CD4-positive, alpha-beta T cell treated with Interleukin-15 for 1 hour (primary cell): ENCODE measurements around the gene PBX1.
"Not testable (repeated sequence)": the region's sequence is repeated elsewhere in the genome, so short reads cannot be mapped to it uniquely, and the experiment has no call there.

Source experiments
- DNase-seq: peaks from one replicate; pipeline ENCODE4 v3.0.0-alpha.2; 2020

PBX1 gene

DNA sequence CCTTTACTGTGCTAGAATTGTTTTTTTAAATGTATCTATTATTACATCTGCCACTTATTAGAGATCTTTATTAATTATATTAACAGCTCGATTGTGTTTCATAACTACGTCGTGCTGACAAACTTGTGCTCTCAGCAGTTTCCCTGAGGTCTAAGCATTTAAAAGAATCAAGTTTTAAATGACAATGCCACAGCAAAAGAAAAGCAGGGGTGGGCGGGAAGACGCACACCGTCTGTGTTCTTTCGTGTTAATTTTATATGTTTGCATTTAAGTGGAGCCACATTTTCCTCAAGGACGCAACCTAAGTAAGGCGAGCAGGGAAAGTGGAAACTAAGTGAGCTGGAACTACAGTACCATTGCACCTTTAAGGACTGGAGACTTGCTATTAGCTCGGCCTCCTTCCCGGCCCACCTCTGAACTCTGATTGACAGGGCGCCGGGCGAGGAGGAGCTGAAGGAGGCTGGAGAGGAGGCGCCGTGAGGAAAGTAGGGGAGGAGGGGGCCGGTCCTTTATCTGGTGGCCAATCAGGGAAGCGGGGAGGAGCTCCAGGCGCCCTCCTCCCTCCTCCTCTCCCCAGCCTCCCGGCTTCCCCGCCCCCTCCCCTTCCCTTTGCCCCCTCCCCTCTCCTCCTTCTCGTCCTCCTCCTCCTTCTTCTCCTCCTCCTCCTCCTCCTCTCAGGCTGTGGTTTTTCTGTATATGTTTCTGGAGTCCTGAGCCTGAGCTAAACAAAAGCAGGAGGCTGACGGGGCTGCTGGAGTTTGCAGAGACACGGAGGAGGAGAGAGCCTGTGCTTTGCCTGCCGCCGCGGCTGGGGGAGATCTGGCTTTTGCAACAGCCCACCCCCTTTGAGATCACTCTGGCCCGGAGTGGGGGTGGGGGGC lies at the start of gene PBX1:
Gene PBX1, plus strand, starts transcription at position 724 of the 881 bp plus-strand sequence.
- peak; percentile 78 for DNase-seq

- no peak for DNase-seq
Observed at GRCh38 chr1:164510435-164510834, 48.5 kb upstream of the PBX1 start.

DNA sequence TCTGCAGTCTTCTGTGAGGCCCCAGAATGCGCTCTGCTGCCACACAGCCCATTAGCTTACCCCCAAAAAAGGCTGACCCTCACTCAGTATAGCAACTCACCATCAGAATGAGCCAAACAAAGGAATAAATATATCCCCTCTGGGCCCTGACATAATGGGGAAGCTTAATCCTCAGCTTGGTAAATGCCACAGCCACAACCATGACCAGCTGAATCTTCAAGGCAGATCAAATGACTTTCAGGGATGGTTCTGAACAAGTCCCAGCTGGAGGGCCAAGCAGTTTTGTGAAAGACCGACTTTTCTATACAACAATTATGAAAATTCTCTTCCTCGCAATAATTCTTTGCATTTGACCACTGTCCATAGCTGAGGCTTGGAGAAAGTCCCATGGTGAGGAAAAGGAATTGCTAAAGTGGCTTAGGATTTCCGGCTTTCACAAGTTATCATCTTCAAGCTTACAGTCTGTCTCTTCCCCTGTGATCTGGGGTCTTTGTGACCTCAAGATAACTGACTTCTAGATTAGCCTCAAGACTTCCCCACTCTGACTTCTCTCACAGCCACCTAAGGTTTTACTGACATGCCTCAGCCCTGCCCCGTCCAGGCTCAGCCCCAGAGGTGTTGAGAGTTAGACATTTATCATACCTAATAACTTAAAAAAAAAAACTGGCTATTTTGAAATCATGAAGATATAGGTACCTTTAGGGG lies 47.8 kb upstream of the PBX1 start:
- no peak for DNase-seq

GRCh38 chr1:164515231-164515630 lies 43.8 kb upstream of the PBX1 start:
- no peak for DNase-seq

DNA sequence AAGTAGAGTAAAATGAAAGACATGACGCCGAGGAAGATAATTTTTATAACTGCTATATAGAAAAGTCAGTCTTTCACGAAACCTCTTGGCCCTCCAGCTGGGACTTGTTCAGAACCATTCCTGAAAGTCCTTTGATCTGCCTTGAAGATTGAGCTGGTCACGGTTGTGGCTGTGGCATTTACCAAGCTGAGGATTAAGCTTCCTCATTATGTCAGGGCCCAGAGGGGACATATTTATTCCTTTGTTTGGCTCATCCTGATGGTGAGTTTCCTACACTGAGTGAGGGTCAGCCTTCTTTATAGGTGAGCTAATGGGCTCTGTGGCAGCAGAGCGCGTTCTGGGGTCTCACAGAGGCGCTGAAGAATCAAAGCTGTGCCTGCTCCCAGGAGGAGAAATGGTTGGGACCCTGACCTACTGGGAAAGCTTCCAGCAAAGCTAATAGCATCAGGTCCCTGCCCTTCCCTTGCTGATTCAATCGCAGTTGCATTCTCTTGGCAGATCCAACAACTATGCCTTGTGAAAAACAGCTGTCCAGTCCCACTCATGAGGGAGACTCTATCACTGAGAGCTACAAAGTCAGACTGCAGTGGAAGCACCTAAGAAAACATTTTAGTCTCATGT lies 43.2 kb upstream of the PBX1 start:
- DNase-seq: no peak

- no peak for DNase-seq
Observed at GRCh38 chr1:164516591-164516990, 42.4 kb upstream of the PBX1 start.

DNA sequence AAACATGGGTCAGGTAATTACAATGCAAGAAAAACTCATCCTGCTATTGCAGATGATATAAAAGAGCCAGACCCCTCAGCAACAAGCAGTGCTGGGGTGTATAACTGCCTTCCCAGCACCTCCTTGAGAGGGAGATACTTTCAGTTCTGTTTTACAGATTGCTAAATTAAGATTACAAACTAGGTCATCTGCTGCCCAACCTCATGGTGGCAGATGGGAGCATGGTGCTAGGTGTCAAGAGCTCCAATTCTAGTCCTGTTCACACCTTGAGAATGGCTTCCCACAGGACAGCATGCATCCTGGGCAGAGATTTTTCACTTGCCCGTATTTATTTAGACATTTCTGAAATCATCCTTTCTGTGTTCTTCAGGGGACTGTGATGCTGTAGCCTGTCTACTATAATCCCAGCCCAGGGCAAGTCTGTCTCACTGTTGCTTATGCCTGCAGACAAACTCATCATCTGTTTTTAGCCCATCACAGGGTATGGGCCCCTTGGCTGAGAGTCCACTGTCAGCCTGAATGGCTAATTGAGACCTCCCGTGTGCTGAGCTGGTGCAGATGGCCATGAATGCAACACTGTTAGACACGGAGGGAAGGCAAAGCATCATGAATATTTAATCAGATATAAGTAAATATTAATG lies 40.2 kb upstream of the PBX1 start:
- DNase-seq: no peak

GRCh38 chr1:164519426-164519825 lies 39.6 kb upstream of the PBX1 start:
- no peak for DNase-seq

DNA sequence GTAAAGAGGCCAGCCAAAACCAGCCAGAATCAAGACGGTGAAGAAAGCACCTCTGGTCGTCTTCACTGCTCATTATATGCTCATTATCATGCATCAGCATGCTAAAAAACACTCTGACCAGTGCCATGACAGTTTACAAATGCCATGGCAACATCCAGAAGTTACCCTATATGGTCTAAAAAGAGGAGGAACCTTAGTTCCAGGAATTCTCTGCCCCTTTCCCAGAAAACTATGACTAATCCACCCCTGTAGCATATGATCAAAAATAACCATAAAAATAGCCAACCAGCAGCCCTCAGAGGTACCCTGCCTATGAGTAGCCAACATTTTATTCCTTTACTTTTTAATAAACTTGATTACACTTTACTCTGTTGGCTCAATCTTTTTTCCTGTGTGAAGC lies 34.2 kb upstream of the PBX1 start:
- DNase-seq: no peak

DNA sequence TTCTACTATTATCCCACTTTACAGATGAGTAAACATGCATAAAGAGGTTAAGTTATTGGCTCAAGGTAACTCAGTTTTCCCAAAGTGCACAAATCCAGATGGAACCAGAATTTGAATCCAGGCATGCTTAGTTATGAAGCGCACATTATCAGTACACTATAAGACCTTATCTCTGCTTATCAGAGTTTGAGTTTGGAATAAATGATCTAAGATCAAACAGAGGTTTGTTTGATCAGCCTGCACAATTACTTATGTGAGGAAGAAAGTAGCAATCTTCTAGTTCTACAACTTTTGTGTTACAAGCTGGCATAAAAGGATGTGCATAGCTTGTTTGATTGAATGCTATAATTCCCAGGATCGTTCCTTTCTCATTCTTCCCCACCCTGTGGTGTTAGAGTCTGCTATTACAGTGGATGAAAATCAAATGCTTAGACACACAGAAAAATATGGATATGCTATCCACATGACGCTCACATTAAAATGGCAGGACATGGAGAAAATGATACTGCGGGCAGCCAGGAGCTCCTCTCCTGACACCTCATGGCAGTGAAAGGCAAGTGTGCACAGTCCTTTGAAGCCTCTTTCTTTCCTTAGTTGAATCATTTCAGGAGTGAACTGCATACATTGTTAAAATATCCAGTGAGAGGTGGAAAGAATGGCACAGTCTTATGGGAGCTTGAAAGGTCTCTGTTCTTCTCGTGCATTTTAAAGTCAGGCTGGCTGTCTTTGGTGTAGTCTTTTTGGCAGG lies 23.9 kb upstream of the PBX1 start:
- no peak for DNase-seq

DNA sequence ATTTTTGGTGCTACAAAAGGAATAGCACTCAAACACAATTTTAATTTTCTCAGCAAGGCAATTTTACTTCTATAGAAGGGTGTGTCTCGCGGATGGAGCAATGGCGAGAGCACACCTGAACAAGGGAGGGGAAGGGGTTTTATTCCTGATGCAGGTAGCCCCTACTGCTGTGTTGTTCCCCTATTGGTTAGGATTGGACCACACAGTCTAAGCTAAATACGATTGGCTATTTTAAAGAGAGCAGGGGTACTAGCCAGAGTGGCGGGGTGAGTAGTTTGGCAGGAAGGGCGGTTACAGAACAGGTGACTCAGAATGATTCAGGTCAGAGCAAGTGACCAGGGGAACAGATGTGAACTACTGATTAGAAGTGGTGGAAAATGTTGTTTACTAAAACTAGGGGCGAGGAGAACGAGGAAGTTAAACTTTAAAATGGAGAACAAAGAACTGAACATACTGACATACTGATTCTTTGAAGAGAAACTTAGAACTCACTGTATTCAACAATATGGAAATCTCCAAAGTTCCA lies 6.5 kb upstream of the PBX1 start:
- DNase-seq: not testable (repeated sequence)

- no peak for DNase-seq
Observed at GRCh38 chr1:164557270-164557669, 1.7 kb upstream of the PBX1 start.

GRCh38 chr1:164559342-164560051 lies 513 bp downstream of the PBX1 start:
- DNase-seq: no peak

DNA sequence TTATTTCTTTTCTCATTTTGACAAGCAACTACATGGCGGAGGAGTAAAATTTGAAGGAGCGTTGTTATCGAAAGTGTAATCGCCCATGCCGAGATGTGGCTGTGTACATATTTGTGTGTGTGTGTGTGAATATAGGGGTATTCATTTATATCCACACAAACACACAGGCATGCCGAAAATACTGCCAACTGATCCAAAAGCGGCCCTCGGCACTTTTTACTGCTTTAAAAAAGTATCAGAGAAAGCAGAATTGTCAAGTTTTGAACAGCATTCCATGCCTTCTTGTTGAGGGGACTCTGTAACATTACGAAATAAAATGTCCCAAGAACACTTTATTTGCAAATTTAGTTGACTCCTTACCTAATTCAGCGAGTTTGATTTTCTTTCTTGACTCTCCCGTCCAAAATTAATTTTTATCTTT lies 1.1 kb downstream of the PBX1 start:
- no peak for DNase-seq

DNA sequence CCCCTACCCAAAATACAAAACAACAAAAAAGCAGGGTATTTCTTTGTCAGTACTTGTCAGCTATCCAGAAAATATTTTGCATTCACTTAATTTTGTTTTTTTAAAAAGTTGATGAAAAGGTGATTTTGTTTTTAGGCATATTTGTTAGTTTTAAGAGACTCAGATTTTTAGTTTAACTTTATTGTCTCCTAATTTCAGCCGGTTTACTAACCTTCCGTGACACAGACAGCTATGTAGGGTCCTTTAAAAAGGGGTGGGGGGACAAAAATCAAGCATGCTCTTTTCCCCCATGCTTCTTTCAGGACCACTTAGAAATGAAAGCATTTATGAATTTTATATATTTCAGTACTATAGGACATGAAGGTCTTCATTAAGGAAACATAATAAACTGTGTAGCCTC lies 1.6 kb downstream of the PBX1 start:
- no peak for DNase-seq

DNA sequence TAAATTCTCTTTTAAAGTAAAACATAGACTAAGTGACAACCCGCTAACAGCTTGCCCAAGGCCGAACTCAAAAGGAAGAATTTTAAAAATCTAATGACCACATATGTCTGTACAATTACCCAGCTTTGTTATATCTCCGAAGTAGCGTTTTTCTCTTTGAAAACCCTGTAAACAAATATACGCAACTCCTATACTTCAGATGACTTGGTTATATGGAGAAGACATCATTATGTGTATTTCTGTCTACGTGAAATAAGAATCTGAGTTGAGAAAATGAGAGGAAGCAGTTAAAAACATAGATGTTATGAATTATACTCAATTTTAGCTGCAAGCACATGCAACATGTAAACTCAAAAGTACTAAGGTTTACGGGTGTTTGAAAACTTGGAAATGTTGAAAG lies 2.0 kb downstream of the PBX1 start:
- DNase-seq: no peak

- no peak for DNase-seq
Observed at GRCh38 chr1:164561472-164561871, 2.5 kb downstream of the PBX1 start.

DNA sequence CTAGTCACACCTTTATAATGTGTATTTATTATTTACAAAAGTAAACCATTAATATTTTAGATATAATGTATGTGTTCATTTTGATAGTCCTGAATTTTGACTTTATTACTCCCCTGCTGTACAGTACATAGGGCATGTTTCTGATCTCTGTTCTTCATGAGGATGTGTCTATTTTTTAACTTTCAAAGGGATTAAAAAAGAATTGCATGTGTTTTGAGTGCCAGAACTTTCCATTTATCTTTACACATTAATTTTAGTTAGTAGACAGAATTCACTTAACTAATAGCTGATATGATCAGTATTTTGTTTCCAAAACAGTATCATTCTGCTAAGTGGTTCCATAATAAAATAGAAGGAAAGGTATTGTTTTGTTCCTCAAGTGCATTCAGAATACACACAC lies 3.1 kb downstream of the PBX1 start:
- no peak for DNase-seq

DNA sequence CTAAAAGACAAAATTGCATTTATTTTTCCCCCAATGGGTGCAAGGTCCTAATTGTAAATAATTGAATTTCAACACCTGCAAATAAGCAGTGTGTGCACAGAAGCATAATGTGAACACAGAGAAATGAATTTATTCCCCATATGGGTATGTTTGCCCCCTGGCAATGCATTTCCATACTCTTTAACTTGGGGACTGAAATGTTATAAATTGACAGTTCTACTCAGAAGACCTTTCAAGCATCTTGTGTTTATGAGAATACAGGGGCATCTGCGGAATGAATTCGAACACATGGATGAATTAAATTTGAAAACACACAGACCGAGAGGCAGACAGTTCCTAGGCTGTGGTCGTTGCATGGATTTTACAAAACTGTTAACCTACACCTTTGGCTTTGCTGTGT lies 3.5 kb downstream of the PBX1 start:
- DNase-seq: no peak

GRCh38 chr1:164562947-164563520 lies 4.0 kb downstream of the PBX1 start:
- no peak for DNase-seq

DNA sequence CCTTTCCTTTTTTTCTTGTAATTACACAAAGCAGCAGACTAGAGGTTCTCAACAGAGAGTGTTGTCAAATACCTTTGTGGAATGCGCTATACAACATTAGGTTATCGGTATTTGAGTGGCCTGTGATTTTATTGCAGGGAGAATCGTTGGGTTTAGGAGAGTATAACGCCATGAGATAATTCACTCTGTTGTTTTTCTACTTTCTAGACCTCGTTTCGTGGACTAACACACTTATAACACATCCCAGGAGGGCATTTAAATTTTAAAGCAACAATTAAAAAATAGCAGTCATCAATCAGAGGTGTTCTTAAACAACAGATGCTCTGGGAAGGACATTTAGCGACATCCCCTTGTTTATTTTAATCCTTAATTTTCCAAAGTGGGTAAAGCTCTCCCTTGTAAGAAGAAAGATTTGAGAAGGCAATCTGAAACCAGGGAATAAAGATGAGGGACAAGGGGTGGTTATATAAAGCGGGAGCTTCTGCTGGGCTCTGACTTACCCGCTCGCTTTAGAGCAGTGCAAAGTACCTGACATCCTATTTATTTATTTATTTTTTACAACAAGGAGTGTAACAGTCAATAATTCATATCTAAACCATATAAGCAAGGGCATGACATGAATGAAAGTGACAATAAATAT lies 4.9 kb downstream of the PBX1 start:
- DNase-seq: no peak
